ENCODE data around the gene XIST.

DNA sequence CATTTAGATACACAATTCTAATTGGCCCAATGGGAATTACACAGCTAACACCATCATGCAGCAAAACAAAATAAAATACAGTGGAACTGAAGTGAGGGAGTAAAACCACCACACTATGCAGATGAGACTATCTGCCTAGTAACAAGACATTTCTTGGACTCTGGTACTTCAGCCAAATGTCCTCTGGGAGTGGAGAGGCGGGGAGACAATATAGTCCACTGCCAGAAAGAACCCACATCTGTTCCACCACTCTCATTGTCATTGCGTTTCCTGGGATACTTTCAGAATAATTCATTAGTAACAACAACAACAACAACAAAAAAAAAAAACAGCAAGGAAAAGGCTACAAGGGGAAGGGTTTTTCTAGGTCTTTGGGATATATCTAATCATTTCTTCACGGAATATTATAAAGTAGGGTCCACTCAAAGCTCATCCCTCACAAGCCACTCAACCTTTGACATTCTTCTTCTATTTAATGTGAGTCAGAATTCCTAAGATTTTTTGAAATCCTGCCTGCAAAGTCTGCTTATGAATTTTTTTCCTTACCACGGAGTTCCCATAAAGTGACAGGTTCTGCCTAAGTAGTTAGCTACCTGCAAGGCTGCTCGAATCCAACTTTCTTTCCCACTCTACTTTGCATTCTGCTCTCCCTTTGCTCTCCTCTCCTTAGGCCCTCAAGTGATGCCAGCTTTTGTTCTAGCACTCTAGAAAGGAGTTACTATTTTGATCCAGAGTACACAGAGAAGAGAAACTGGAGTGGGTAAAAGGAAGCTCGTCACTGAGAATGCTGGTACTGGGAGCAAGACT lies 34.9 kb downstream of the XIST start:
- TF ChIP-seq, protein P1, sequence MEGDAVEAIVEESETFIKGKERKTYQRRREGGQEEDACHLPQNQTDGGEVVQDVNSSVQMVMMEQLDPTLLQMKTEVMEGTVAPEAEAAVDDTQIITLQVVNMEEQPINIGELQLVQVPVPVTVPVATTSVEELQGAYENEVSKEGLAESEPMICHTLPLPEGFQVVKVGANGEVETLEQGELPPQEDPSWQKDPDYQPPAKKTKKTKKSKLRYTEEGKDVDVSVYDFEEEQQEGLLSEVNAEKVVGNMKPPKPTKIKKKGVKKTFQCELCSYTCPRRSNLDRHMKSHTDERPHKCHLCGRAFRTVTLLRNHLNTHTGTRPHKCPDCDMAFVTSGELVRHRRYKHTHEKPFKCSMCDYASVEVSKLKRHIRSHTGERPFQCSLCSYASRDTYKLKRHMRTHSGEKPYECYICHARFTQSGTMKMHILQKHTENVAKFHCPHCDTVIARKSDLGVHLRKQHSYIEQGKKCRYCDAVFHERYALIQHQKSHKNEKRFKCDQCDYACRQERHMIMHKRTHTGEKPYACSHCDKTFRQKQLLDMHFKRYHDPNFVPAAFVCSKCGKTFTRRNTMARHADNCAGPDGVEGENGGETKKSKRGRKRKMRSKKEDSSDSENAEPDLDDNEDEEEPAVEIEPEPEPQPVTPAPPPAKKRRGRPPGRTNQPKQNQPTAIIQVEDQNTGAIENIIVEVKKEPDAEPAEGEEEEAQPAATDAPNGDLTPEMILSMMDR (IDR thresholded peaks at IDR 0.05; ENCODE audit: borderline replicate concordance, extremely low read depth, low read length, poor library complexity, severe bottlenecking): no peak
- TF ChIP-seq EZH2 (IDR thresholded peaks at IDR 0.05; ENCODE audit: borderline replicate concordance, low read depth, low read length, severe bottlenecking): no peak
